Measurements from ENCODE around the gene NPHP3. TPM values are rescaled to one million over a fixed set of nuclear protein-coding genes. Genes with fewer than 3 reads are reported as not detected.

NPHP3 gene
- total RNA-seq, 2 donors from 2014 or later, result 15.7 to 23.0 TPM

DNA sequence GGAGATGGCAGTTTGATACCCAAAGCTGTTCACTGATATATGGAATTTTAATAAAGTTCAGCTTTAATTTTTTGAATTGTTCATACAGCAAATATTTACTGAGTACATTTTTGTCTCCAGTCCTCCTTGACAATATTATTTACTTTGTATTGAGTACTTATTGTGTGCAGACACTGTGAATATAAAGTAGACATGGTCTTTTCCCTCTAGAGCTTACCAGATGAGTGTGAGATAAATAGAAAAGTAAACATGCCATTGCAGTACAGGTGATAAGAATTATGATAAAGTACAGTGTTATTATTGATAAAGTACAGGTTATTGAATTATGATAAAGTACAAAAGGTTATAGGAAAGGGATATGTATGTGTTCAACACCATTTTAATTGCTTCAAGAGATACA is 60.0 kb downstream of the NPHP3 start:
- Mint-ChIP-seq H3K4me3 (peak overlapping the region; percentile 20), H3K27ac (no peak overlapping the region), H3K36me3 (ENCODE audit: low read depth) (peaks cover 2% of the 10 kb centered on the region), H3K4me1 (peaks cover 23% of the 10 kb centered on the region), H3K27me3 (ENCODE audit: insufficient read depth) (no peaks in the 10 kb centered on the region), H3K9me3 (no peaks in the 10 kb centered on the region)
- TF ChIP-seq, protein P1, sequence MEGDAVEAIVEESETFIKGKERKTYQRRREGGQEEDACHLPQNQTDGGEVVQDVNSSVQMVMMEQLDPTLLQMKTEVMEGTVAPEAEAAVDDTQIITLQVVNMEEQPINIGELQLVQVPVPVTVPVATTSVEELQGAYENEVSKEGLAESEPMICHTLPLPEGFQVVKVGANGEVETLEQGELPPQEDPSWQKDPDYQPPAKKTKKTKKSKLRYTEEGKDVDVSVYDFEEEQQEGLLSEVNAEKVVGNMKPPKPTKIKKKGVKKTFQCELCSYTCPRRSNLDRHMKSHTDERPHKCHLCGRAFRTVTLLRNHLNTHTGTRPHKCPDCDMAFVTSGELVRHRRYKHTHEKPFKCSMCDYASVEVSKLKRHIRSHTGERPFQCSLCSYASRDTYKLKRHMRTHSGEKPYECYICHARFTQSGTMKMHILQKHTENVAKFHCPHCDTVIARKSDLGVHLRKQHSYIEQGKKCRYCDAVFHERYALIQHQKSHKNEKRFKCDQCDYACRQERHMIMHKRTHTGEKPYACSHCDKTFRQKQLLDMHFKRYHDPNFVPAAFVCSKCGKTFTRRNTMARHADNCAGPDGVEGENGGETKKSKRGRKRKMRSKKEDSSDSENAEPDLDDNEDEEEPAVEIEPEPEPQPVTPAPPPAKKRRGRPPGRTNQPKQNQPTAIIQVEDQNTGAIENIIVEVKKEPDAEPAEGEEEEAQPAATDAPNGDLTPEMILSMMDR (conservative IDR thresholded peaks at IDR 0.05), result no peak
- Histone ChIP-seq H3K4me1 (ENCODE audit: control insufficient read depth, insufficient read depth, low read length) (peaks cover 9% of the 10 kb centered on the region), H3K36me3 (ENCODE audit: control insufficient read depth, insufficient read depth, low read length) (peaks cover 22% of the 10 kb centered on the region), H3K4me3 (ENCODE audit: low read length) (peak overlapping the region; percentile 97), H3K27me3 (ENCODE audit: control insufficient read depth, insufficient read depth, low read length, poor library complexity, severe bottlenecking) (no peaks in the 10 kb centered on the region), H3K9ac (ENCODE audit: extremely low read depth, low read length, poor library complexity, severe bottlenecking) (peak overlapping the region; percentile 87), H3K9me3 (ENCODE audit: control insufficient read depth, low read length) (no peaks in the 10 kb centered on the region), H3K27ac (ENCODE audit: low read depth, low read length) (no peak overlapping the region)
- no peak for DNase-seq

DNA sequence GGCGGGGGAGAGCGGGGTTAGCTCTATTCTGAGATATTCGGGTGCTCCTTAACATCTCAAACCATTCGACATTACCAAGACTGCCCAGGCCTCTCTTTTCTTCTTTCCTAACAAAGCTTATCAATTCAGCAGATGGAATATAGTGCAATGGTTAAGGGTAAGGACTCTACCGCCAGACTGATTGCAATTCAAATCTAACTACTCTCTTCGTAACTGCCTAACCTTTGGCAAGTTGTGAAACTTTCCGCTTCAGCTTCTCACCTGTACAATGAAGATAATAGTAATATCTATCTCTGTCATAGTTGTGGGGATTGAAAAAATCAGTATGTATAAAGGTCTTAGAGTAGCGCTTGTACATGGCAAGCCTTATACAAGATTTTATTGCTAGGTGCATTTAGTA is 61.1 kb downstream of the NPHP3 start:
- H3K27ac Mint-ChIP-seq, result peak overlapping the region; percentile 94
- H3K27me3 Mint-ChIP-seq (ENCODE audit: insufficient read depth), result no peaks in the 10 kb centered on the region
- H3K9me3 Mint-ChIP-seq, result no peaks in the 10 kb centered on the region
- no peak for DNase-seq
- Histone ChIP-seq H3K9me3 (ENCODE audit: control insufficient read depth, low read length) (no peaks in the 10 kb centered on the region), H3K4me1 (ENCODE audit: control insufficient read depth, insufficient read depth, low read length) (peaks cover 9% of the 10 kb centered on the region), H3K4me3 (ENCODE audit: low read length) (peak overlapping the region; percentile 97), H3K27me3 (ENCODE audit: control insufficient read depth, insufficient read depth, low read length, poor library complexity, severe bottlenecking) (no peaks in the 10 kb centered on the region), H3K9ac (ENCODE audit: extremely low read depth, low read length, poor library complexity, severe bottlenecking) (peak overlapping the region; percentile 87), H3K27ac (ENCODE audit: low read depth, low read length) (no peak overlapping the region), H3K36me3 (ENCODE audit: control insufficient read depth, insufficient read depth, low read length) (peaks cover 11% of the 10 kb centered on the region)
- TF ChIP-seq, protein P1 (conservative IDR thresholded peaks at IDR 0.05), result no peak
- peaks cover 23% of the 10 kb centered on the region for H3K4me1 Mint-ChIP-seq
- 27% methylated on average over 8 of the region's 8 CpGs; no CpG with 5 or more reads in 1 of the 2 experiments for WGBS, 2 experiments (ENCODE audit: insufficient coverage in 1 of 2, insufficient read length in 1 of 2)
- no peaks in the 10 kb centered on the region for H3K36me3 Mint-ChIP-seq (ENCODE audit: low read depth)
- H3K4me3 Mint-ChIP-seq, result peak overlapping the region; percentile 95

DNA sequence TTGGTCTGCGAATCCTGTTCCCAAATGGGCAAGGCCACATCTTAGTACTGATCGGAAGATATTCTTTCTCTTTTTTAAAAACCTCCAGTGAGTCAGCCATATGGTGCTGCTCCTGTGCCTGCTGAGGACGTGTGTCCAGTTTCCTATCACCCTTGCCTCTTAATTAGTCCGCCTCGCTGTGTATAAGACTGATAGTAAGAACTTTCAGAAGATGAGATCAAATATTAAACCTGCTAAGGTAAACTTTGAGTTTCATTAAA is 61.5 kb downstream of the NPHP3 start:
- WGBS, 2 experiments (ENCODE audit: insufficient coverage in 1 of 2, insufficient read length in 1 of 2), result 0 to 3% methylated on average over 2 to 5 of the region's 5 CpGs
- Mint-ChIP-seq H3K27me3 (ENCODE audit: insufficient read depth) (no peaks in the 10 kb centered on the region), H3K4me3 (peak overlapping the region; percentile 95), H3K36me3 (ENCODE audit: low read depth) (no peaks in the 10 kb centered on the region), H3K4me1 (peaks cover 23% of the 10 kb centered on the region), H3K9me3 (no peaks in the 10 kb centered on the region), H3K27ac (peak overlapping the region; percentile 94)
- Histone ChIP-seq H3K4me3 (ENCODE audit: low read length) (peak overlapping the region; percentile 97), H3K27me3 (ENCODE audit: control insufficient read depth, insufficient read depth, low read length, poor library complexity, severe bottlenecking) (no peaks in the 10 kb centered on the region), H3K9me3 (ENCODE audit: control insufficient read depth, low read length) (no peaks in the 10 kb centered on the region), H3K9ac (ENCODE audit: extremely low read depth, low read length, poor library complexity, severe bottlenecking) (peak overlapping the region; percentile 87), H3K4me1 (ENCODE audit: control insufficient read depth, insufficient read depth, low read length) (peaks cover 9% of the 10 kb centered on the region), H3K36me3 (ENCODE audit: control insufficient read depth, insufficient read depth, low read length) (peaks cover 7% of the 10 kb centered on the region), H3K27ac (ENCODE audit: low read depth, low read length) (no peak overlapping the region)
- TF ChIP-seq, protein P1 (conservative IDR thresholded peaks at IDR 0.05), result no peak
- DNase-seq, result no peak
